Keratinocyte (primary cell): ENCODE data around the gene NAALADL2. TPM values are rescaled to one million over a fixed set of nuclear protein-coding genes. Genes with fewer than 3 reads are reported as not detected.

ENCODE experiments used
- DNase-seq: peaks from one replicate; pipeline ENCODE4 v3.0.0-alpha.2; 2011; ENCODE audit warnings: low read depth, missing footprints, low spot score
- FAIRE-seq: peaks from 2 replicates; lab custom pipeline; 2011; peaks lifted over from hg19 to GRCh38; lab: Jason Lieb, UNC
- H2AFZ ChIP-seq: 2 replicates; pipeline ENCODE4 v1.6.0; 2012; ENCODE audit warnings: low read length, control low read depth, inconsistent platforms; ENCODE audit not compliant: control insufficient read depth
- H3K27ac ChIP-seq: 2 replicates; pipeline ENCODE4 v1.5.1; 2011; ENCODE audit warnings: low read length; ENCODE audit not compliant: control insufficient read depth, insufficient read depth
- H3K27me3 ChIP-seq: 3 replicates; pipeline ENCODE4 v1.6.0; 2011; ENCODE audit warnings: low read length; ENCODE audit not compliant: control insufficient read depth, insufficient read depth; ENCODE audit errors: extremely low read depth
- H3K36me3 ChIP-seq, 2 experiments: 2 replicates in 1 of 2; 3 replicates in 1 of 2; pipeline ENCODE4 v1.5.1; 2011; ENCODE audit warnings: low read length in 2 of 2, mild to moderate bottlenecking in 1 of 2; ENCODE audit not compliant: control insufficient read depth in 2 of 2, insufficient read depth in 2 of 2; ENCODE audit errors: extremely low read depth in 1 of 2
- H3K4me1 ChIP-seq: 3 replicates; pipeline ENCODE4 v1.5.1; 2011; ENCODE audit warnings: low read length; ENCODE audit not compliant: control insufficient read depth, insufficient read depth; ENCODE audit errors: extremely low read depth
- H3K4me2 ChIP-seq: 3 replicates; pipeline ENCODE4 v1.6.0; 2011; ENCODE audit warnings: low read depth, low read length; ENCODE audit not compliant: control insufficient read depth, insufficient read depth; ENCODE audit errors: extremely low read depth
- H3K4me3 ChIP-seq, 3 experiments: fragments of 200-600 bp in 1 of 3; sonication (generic) in 1 of 3; 2 replicates in 2 of 3; 3 replicates in 1 of 3; pipeline ENCODE4 v1.5.1; 2011 to 2016; ENCODE audit warnings: low read length in 3 of 3, mild to moderate bottlenecking in 3 of 3, control low read depth in 2 of 3, inconsistent platforms in 1 of 3, low read depth in 1 of 3, mixed read lengths in 1 of 3, mixed run types in 1 of 3, moderate library complexity in 1 of 3; ENCODE audit not compliant: control insufficient read depth in 2 of 3, insufficient read depth in 2 of 3; ENCODE audit errors: extremely low read depth in 1 of 3
- H3K79me2 ChIP-seq: 2 replicates; pipeline ENCODE4 v1.6.0; 2012; ENCODE audit warnings: low read length; ENCODE audit not compliant: control insufficient read depth, insufficient read depth
- H3K9ac ChIP-seq: 3 replicates; pipeline ENCODE4 v1.6.0; 2011; ENCODE audit warnings: low read length; ENCODE audit not compliant: control insufficient read depth, insufficient read depth; ENCODE audit errors: extremely low read depth
- H3K9me1 ChIP-seq: 3 replicates; pipeline ENCODE4 v1.6.0; 2011; ENCODE audit warnings: low read length; ENCODE audit not compliant: control insufficient read depth, insufficient read depth; ENCODE audit errors: extremely low read depth
- H3K9me3 ChIP-seq: 2 replicates; pipeline ENCODE4 v1.5.1; 2012; ENCODE audit warnings: low read depth, low read length; ENCODE audit not compliant: control insufficient read depth
- H4K20me1 ChIP-seq: 3 replicates; pipeline ENCODE4 v1.6.0; 2011; ENCODE audit warnings: low read length; ENCODE audit not compliant: control insufficient read depth, insufficient read depth; ENCODE audit errors: extremely low read depth
- EZH2 ChIP-seq: IDR thresholded peaks from one replicate; pipeline ENCODE4 v1.6.1; 2012; ENCODE audit warnings: inconsistent platforms, mild to moderate bottlenecking, low read length, moderate library complexity
- dilution Hi-C: fragments of 300-500 bp; cut with MboI; formaldehyde crosslinking; loops from one replicate; pipeline ENCODE4 v1.7.0; 2020; ENCODE audit warnings: low sequenced_read_pairs; ENCODE audit not compliant: extremely low pct_ligation_motif_present
- polyA plus RNA-seq, 5 experiments: library from polyadenylated mRNA; depleted of rRNA in 3 of 5; stranded (reverse) in 3 of 5; stranded (forward) in 1 of 5; unstranded in 1 of 5; fragments of >200 nt; gene quantifications; 1 replicate in 1 of 5; 2 replicates in 3 of 5; 3 replicates in 1 of 5; pipeline versions ENCODE4 v1.2.1 to v1.2.3, GENCODE V29; 2011 to 2012; ENCODE audit warnings: missing spikeins in 2 of 5, low read depth in 1 of 5, low replicate concordance in 1 of 5
- TF ChIP-seq, protein P1 (sequence below), 3 experiments: IDR thresholded peaks in 1 of 3; conservative IDR thresholded peaks in 1 of 3; optimal IDR thresholded peaks in 1 of 3; 2 replicates in 2 of 3; 3 replicates in 1 of 3; pipeline versions ENCODE3 to v1.5.1; 2011; ENCODE audit warnings: low read length in 3 of 3, mild to moderate bottlenecking in 3 of 3, moderate library complexity in 2 of 3, control low read depth in 1 of 3, inconsistent platforms in 1 of 3; ENCODE audit not compliant: insufficient read depth in 2 of 3; ENCODE audit errors: extremely low read depth in 1 of 3

The NAALADL2 gene
- polyA plus RNA-seq, 1 donor (not counting 4 experiments of a cell fraction or from before 2014, with no cell fraction given), result 0.75 TPM

DNA sequence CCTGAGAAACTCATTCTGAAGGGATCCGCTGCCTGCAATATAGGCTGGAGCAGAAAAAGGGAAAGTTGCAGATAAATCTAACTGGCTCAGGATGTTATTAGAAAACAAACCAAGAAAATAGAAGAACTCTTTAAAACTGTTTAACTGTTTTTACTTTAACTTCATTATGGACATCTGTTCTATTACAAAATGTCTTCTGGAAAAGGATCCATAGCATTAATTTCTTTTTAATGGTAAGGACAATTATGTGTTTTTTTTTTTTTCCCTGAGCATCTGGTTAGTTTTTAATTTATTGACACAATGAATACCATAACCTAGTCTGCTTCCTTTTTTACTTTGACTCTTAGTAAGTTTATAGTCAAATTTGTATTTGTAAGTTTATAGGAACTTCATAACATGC, 239.5 kb downstream of the NAALADL2 start:
- Histone ChIP-seq H3K9me1 (no peaks in the 10 kb centered on the region), H4K20me1 (no peaks in the 10 kb centered on the region), H3K9me3 (no peaks in the 10 kb centered on the region), H3K4me2 (no peak overlapping the region), H3K4me3 (no peak overlapping the region), H3K36me3 (no peaks in the 10 kb centered on the region), H3K4me1 (no peaks in the 10 kb centered on the region), H3K27me3 (no peaks in the 10 kb centered on the region), H2AFZ (no peak overlapping the region), H3K79me2 (no peaks in the 10 kb centered on the region), H3K27ac (no peak overlapping the region), H3K9ac (no peak overlapping the region)
- DNase-seq, result no peak
- TF ChIP-seq, protein P1, sequence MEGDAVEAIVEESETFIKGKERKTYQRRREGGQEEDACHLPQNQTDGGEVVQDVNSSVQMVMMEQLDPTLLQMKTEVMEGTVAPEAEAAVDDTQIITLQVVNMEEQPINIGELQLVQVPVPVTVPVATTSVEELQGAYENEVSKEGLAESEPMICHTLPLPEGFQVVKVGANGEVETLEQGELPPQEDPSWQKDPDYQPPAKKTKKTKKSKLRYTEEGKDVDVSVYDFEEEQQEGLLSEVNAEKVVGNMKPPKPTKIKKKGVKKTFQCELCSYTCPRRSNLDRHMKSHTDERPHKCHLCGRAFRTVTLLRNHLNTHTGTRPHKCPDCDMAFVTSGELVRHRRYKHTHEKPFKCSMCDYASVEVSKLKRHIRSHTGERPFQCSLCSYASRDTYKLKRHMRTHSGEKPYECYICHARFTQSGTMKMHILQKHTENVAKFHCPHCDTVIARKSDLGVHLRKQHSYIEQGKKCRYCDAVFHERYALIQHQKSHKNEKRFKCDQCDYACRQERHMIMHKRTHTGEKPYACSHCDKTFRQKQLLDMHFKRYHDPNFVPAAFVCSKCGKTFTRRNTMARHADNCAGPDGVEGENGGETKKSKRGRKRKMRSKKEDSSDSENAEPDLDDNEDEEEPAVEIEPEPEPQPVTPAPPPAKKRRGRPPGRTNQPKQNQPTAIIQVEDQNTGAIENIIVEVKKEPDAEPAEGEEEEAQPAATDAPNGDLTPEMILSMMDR (optimal IDR thresholded peaks at IDR 0.05 in 1 of 3, IDR thresholded peaks at IDR 0.05 in 1 of 3, conservative IDR thresholded peaks at IDR 0.05 in 1 of 3; ENCODE audit: extremely low read depth in 1 of 3, insufficient read depth in 2 of 3, low read length in 3 of 3), result no peak
- no peak for TF ChIP-seq EZH2
- dilution Hi-C loops, result no loop called here
- no peak for FAIRE-seq

DNA sequence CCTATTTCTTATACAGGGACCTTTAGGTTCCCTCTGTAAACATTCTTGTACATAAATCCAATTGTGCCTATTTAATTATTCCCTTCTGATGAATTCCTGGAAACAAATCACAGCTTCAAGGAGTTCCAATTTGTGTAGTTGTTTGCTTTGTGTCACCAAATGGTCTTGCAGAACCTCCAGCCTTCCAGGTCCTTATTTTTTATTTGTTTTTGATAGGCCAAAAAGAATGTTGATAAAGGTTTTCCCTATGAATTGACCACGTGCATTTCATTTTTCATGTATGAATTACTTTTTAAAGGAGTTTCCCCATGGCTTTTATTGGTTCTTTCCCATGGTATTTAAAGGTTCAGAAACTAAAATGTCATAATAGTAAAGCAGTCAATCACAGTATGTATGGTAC, 243.0 kb downstream of the NAALADL2 start:
- H3K9me3 ChIP-seq, result no peaks in the 10 kb centered on the region
- H3K9ac ChIP-seq, result no peak overlapping the region
- DNase-seq (no peak), FAIRE-seq (no peak)
- no peaks in the 10 kb centered on the region for H4K20me1 ChIP-seq
- H3K79me2 ChIP-seq, result no peaks in the 10 kb centered on the region
- H2AFZ ChIP-seq, result no peak overlapping the region
- no peak overlapping the region for H3K4me3 ChIP-seq
- TF ChIP-seq EZH2, result no peak
- TF ChIP-seq, protein P1 (optimal IDR thresholded peaks at IDR 0.05 in 1 of 3, IDR thresholded peaks at IDR 0.05 in 1 of 3, conservative IDR thresholded peaks at IDR 0.05 in 1 of 3; ENCODE audit: extremely low read depth in 1 of 3, insufficient read depth in 2 of 3, low read length in 3 of 3), result no peak
- no peak overlapping the region for H3K4me2 ChIP-seq
- no peaks in the 10 kb centered on the region for H3K36me3 ChIP-seq
- dilution Hi-C loops, result no loop called here
- no peaks in the 10 kb centered on the region for H3K27me3 ChIP-seq
- no peaks in the 10 kb centered on the region for H3K4me1 ChIP-seq
- H3K27ac ChIP-seq, result no peak overlapping the region
- no peaks in the 10 kb centered on the region for H3K9me1 ChIP-seq
